ENCODE data around the gene ZNF57. TPM values are rescaled to one million over a fixed set of nuclear protein-coding genes. Genes with fewer than 3 reads are reported as not detected.
"Not testable (repeated sequence)": the region's sequence is repeated elsewhere in the genome, so short reads cannot be mapped to it uniquely, and the experiment has no call there.

Gene ZNF57
- polyA plus RNA-seq, 3 donors: 7.6 to 10.6 (median 8.6) TPM

DNA sequence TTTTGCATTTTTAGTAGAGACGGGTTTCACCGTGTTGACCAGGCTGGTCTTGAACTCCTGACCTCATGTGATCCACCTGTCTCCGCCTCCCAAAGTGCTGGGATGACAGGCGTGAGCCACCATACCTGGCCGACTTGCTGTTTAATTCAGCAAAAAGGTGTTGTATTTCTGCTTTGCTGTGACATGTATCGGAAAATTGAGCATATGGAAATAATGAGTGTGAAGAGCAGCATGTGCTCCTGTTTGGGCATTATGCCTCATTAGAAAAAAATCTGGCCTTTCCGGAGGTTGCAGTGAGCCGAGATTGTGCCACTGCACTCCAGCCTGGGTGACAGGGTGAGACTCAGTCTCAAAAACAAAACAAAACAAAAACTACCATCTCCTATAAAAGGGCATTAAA, 10.2 kb upstream of the ZNF57 start:
- not testable (repeated sequence) for DNase-seq (ENCODE audit: low read depth in 3 of 3, low spot score in 2 of 3)

GRCh38 chr19:2896694-2897093, 4.0 kb upstream of the ZNF57 start:
- no peak for DNase-seq (ENCODE audit: low read depth in 3 of 3, low spot score in 2 of 3)

GRCh38 chr19:2902590-2903218, 2.0 kb downstream of the ZNF57 start:
- no peak for DNase-seq (ENCODE audit: low read depth in 3 of 3, low spot score in 2 of 3)

GRCh38 chr19:2903326-2903725, 2.6 kb downstream of the ZNF57 start:
- not testable (repeated sequence) for DNase-seq (ENCODE audit: low read depth in 3 of 3, low spot score in 2 of 3)

- DNase-seq (ENCODE audit: low read depth in 3 of 3, low spot score in 2 of 3): no peak
These were observed 5.3 kb downstream of the ZNF57 start for GRCh38 chr19:2905918-2906519.

GRCh38 chr19:2906631-2907195, 6.0 kb downstream of the ZNF57 start:
- DNase-seq (ENCODE audit: low read depth in 3 of 3, low spot score in 2 of 3): no peak

DNA sequence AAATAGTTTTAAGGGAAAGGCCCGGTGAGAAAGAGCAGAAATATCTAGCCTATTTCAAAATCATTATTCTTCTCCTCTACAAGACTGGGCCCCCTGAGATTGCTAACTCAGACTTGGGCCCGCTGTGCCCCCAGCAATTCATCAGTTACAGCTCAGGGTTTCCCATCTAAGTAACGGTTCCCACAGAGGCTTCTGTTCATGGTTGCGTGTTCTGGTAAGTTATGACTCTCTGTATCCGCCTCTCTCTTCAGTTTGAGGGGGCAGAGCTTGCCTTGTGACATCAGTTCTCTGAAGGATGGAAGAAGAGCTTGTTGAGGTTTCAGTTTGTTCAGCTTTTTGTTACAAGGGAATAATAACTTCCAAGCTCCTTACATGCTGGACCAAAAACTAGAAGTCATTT, 11.6 kb downstream of the ZNF57 start:
- no peak for DNase-seq (ENCODE audit: low read depth in 3 of 3, low spot score in 2 of 3)

DNA sequence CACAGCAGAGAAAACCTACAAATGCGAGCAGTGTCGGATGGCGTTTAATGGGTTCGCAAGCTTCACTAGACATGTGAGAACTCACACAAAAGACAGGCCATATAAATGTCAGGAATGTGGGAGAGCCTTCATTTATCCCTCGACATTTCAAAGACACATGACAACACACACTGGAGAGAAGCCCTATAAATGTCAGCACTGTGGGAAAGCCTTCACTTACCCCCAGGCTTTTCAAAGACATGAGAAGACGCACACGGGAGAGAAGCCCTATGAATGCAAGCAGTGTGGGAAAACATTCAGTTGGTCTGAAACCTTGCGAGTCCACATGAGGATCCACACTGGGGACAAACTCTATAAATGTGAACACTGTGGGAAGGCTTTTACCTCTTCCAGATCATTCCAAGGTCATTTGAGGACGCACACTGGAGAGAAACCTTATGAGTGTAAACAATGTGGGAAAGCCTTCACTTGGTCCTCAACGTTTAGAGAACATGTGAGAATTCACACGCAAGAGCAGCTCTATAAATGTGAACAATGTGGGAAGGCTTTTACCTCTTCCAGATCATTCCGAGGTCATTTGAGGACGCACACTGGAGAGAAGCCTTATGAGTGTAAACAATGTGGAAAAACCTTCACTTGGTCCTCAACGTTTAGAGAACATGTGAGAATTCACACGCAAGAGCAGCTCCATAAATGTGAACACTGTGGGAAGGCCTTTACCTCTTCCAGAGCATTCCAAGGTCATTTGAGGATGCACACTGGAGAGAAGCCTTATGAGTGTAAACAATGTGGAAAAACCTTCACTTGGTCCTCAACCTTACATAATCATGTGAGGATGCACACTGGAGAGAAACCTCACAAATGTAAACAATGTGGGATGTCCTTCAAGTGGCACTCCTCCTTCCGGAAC, 16.8 kb downstream of the ZNF57 start:
- DNase-seq (ENCODE audit: low read depth in 3 of 3, low spot score in 2 of 3): no peak

DNA sequence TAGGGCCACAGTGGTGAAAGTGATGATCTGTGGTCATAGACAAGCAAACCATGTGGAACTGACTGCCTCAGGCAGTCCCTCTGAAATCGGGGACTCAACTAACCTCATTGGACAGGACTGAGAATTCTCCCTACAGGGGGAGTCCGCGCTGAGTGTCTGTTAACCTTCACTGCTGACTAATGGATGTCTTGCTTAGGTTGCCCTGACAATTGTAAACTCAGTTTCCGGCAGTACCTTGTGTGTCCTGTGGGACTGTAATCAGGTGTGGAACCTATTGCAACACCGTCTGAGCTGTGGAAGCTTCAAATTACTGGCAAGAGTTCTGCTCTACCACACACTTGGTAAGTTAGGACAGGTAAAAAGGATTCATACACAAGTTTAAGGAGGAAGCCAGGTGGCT, 22.3 kb downstream of the ZNF57 start:
- no peak for DNase-seq (ENCODE audit: low read depth in 3 of 3, low spot score in 2 of 3)

DNA sequence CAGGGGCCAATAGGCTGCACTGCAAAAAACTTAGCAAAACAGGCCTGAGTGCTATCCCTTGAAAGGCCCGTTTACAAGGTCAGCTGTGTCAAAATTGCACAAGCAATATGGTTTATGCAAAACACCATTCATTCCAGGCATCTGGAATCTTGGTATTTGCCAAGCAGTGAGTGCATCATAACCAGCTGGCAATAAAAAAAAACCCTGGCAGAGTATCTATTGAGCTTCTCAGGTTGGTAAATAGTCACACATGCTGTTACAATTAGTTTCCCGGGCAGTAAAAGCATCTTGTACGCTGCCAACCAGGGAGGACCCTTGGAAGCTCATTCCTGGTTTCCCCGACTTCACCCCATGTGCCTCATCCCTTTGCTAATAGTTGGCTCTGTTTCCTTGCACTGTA, 22.8 kb downstream of the ZNF57 start:
- DNase-seq (ENCODE audit: low read depth in 3 of 3, low spot score in 2 of 3): no peak

DNA sequence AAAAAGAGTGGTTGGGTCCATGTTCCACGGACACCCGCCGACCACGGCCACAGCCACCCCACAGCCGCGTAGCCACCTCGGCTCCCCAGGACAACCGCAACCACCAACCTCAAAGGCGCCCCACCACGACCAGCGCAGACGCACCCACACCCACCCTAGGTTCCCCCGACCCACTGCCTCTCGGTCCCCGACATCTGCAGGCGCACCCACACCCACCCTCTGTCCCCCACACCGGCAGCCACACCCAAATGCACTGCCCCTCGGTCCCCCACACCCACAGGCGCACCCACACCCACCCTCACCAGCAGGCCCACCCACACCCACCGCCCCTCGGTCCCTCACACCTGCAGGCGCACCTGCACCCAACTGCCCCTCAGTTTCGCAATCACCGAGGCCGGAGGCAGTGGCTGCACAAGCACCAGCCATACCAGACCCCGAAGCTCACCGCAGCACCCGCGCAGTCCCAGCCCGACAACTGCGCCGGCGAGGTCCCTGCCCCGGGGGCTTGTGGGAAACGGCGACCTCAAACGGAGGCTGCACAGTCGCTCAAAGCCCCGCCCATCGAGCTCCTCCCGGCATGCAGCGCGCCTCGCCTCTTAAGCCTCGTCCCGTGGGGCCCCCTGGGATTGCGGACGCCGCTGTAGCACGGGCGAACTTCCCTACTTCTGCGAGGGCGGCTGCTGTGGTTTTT, 25.8 kb downstream of the ZNF57 start:
- DNase-seq (ENCODE audit: low read depth in 3 of 3, low spot score in 2 of 3): no peak

DNA sequence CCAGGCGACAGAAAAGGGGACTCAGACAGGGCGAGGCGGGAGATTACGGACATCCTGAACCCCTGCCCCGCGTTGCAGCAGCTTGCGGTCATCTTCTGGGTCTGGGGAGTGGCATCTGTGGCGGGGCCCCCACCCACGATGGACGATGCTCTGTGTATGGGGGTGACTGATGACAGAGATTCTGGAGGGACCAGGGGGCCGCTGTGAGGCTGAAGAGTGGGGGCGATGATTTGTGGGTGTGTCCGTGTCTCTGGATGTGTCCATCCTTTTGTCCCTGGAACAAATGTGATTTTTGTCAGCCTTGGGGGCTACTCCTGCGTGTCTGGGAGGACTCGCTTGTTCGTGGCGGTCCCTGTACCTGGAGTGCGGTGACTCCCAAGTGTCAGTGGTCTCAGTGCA, 26.3 kb downstream of the ZNF57 start:
- DNase-seq (ENCODE audit: low read depth in 3 of 3, low spot score in 2 of 3): no peak

- DNase-seq (ENCODE audit: low read depth in 3 of 3, low spot score in 2 of 3): no peak
These were observed 32.8 kb downstream of the ZNF57 start for GRCh38 chr19:2933490-2933910.

DNA sequence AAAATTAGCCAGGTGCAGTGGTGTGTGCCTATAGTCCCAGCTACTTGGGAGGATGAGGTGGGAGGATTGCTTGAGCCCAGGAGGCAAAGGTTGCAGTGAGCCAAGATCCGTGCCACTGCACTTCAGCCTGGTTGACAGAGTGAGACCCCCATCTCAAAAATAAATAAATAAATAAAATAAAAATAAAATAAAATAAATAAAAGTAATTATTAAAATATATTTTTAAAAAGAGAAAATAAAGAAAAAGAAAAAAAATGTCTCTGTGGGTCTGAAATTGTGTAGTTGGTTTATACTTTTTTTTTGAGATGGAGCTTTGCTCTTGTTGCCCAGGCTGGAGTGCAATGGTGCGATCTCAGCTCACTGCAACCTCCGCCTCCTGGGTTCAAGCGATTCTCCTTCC, 35.1 kb downstream of the ZNF57 start:
- not testable (repeated sequence) for DNase-seq (ENCODE audit: low read depth in 3 of 3, low spot score in 2 of 3)

DNA sequence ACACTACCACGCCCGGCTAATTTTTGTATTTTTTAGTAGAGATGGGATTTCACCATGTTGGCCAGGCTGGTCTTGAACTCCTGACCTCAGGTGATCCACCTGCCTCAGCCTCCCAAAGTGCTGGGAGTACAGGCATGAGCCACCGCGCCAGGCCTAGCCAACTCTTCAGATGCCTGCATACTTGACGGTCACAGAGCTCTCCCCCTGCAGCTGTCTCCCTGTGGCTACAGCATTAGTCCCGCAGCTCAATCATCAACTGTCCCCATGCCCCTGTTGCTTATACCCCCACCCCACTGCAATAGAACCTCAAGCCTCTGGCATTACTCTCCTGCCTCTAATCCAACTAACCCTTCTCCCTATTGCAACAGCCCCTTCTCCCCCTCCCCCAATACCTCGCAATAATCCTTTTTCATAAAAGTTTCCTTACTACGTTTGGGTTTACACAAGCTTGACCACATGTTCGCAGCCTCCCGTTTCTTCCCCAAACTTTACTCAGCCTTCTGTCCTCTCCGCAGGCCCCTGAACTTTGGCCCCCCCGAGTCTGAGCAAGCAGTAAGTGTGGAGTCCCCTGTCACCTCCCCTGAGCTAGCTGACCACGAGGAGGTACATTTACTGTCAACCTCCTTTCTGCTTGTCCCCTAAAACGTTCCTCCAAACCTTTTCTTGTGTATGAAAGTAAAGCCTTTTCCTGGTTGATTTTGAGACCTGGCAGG, 42.4 kb downstream of the ZNF57 start:
- no peak for DNase-seq (ENCODE audit: low read depth in 3 of 3, low spot score in 2 of 3)

- DNase-seq (ENCODE audit: low read depth in 3 of 3, low spot score in 2 of 3): no peak
These were observed 43.7 kb downstream of the ZNF57 start for GRCh38 chr19:2944403-2944774.

GRCh38 chr19:2944775-2945574, 44.2 kb downstream of the ZNF57 start, which contains the start of gene ZNF77:
TSS of gene ZNF77 (minus strand) at chr19:2944971. CDS start at chr19:2944840, 131 bp downstream.
- DNase-seq (ENCODE audit: low read depth in 3 of 3, low spot score in 2 of 3): peak; percentile 98 to 99 (median 98)

DNA sequence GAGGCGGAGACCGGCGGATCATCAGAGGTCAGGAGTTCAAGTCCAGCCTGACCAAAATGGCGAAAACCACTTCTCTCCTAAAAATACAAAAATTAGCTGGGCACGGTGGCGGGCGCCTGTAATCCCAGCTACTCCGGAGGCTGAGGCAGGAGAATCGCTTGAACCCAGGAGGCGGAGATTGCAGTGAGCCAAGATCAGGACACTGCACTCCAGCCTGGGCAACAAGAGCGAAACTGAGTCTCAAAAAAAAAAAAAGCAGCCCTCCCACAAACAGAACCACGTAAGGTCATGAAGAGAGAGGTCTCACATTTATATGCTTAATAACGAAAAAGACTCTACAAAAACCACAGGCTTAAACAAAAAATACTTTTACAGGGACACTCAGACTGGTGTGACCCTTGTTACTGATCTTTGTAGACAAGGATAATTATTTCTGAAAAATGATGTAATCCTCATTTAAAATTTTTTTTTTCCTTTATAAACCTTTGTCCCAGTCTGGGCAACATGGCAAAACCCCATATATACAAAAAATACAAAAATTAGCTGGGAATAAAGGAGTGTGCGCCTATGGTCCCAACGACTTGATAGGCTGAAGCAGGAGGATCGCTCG, 45.0 kb downstream of the ZNF57 start:
- no peak for DNase-seq (ENCODE audit: low read depth in 3 of 3, low spot score in 2 of 3)

DNA sequence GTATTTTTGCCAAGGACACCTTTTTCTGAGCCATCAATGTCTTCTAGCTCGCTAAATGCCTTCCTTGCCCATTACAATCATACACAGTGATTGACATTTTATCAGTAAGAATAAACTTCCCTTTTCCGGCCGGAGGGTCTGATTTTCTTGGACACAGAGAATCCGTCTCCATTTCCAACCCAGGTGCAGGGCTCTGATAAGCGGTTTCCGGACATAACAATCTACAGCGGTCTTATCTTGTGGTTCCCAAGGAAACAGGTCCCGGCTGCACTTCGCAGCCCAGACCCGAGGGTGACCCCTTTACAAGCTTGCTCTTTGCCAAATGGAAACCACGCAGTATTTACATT, 49.2 kb downstream of the ZNF57 start:
- no peak for DNase-seq (ENCODE audit: low read depth in 3 of 3, low spot score in 2 of 3)

Measured in right renal cortex interstitium (tissue), 3 donors.